GM21367 (cell line): Measurements from ENCODE around the gene TRAT1.

Experiments used
- ATAC-seq: cut with Tn5 transposase; IDR thresholded peaks from one replicate; pipeline ENCODE4 v1.9.1; 2021; ENCODE audit not compliant: unreplicated experiment

The TRAT1 gene

DNA sequence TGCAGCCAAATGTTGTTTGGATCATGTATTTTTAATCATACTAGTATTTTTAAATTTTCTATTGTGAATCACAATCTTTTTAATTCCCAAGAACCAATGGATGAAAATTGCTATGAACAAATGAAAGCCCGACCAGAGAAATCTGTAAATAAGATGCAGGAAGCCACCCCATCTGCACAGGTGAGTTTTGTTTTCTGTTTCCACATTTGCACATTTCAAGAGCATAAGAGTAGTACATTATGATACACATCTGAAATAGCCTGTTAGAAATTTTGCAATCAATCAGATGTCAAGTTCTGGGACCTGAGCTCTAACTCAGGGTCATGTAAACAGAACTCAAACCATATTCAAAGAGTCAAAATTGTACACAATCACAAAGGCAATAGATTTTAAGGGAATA, 26.5 kb downstream of the TRAT1 start:
- no peak for ATAC-seq

DNA sequence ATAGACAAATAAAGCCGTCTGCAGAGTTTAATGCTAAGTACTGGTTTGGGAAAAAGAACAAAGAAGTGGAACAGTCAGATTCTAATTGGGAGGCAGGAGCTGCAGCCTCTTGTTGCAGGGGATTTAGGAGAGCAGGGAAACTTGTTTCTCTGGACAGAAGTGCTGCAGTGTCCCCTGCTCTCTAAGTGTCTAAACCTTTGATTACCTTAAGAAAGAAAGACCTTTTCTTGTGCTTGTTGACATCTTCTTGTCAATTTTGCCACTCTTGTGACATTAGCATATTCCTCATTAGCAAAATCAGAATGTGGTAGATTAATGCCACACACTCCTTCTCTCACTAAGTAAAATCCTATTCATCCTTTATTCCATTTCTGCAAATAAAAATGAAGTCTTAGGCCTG, 38.8 kb downstream of the TRAT1 start:
- no peak for ATAC-seq

DNA sequence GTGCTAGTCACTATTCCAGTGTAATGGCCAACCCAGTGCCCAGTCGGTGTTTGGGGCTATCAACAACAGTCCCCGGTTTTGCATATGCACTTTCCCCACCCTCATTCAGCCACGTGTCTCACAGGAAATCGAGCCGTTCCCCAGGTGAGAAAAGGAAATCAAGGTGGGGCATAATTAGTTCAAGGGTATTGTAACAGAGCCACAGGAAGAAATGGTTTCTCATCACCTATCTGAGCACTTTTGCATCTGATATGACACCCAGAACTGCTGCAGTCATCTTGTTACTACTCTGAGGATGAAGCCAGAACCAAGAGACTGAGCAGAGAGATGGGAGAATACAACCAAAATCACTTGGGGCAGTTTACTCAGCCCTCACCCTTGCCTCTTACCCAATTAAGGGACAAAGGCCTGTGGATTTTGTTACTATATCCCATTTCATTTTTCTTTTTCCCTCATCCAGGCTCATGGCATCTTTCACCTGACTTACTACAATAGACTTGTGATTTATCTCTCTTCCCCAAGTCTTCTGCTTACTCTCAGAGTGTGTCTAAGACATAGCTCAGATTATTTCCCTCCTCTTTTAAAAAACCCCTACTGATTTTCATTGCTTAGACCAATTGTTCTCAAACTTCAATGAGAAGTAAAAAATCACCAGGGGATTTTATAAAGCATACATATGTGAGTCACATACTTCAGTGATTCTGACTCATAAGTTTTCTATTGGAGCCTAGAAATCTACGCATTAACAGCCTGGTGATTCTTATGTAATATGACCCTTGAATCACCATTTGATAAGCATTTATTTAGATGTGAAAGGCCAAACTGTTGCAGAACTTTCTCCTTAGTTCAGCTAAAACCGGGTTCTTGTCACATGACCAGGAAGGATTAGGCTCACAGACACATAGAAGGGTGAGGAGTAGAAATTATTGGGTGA, 40.5 kb downstream of the TRAT1 start:
- peak; percentile 53 for ATAC-seq

GRCh38 chr3:108863799-108864135, 41.2 kb downstream of the TRAT1 start:
- ATAC-seq: no peak

DNA sequence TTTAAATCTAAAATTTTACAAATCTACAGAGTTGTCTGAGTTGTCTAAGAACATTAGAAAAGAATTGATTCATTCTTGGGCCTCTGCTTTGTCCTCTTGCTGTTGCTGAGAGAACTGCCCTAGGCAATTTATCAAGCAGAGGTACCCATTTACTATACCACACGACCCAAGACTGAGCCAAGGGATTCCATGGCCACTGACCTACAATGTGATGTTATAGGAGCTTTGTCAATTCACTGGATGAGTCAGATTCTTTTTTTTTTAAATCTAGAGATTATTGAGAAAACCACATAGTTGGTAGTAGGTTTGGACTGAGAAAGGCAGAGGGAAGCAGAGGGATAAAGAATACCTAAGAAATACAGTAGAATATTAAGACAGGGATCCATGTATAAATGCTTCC, 55.3 kb downstream of the TRAT1 start:
- no peak for ATAC-seq

DNA sequence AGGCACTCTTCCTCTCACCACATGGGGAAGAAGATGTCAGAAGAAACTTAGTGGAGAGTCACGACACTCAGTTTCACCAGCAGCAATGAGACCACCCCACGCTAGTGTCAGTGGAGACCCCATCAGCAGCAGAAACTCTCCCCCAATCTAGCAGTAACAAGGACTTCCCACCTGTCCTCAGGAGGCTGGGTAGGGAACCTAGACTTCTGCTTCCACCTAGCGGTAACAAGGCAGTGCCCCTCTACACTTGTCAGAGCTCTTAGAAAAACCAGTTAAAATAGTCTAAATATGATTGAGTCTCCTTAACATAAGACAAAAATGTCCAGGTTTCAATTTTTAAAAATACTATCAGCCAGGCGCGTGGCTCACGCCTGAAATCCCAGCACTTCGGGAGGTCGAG, 57.3 kb downstream of the TRAT1 start:
- ATAC-seq: no peak

GRCh38 chr3:108882762-108883161, 60.2 kb downstream of the TRAT1 start:
- no peak for ATAC-seq

DNA sequence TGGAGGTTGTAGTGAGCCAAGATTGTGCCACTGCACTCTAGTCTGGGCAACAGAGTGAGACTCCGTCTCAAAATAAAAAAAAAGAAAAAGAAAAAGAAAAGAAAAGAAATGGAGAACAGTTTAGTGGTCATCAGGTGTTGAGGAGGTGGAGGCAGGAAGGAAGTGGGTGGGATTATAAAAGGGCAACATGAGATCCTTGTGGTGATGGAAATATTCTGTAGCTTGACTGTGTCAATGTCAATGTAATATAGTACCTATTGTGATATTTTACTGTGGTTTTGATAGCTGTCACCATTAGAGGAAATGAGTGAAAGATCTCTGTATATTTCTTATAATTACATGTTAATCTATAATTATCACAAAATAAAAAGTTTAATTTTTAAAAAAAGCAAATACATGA, 60.8 kb downstream of the TRAT1 start:
- ATAC-seq: no peak

- no peak for ATAC-seq
These were observed 64.5 kb downstream of the TRAT1 start for GRCh38 chr3:108887121-108887520.

DNA sequence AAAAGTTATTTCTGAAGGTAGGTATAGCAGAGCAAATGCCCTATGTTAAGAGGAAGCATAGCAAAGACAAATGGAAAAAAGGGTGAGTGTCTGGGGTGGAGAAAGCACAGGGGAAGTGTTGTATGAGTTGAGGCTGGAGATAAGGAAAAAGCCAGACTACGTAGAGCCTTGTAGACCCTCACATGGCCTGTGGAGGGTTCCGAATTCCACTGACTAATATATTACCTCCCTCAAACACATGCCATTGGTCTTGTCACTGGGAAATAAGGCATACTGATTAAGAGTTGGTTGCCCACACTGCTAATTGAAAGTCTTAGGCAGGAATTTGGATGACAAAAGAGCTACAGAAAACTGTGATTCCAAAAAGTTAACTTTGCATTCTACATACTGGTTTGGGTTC, 65.2 kb downstream of the TRAT1 start:
- ATAC-seq: no peak

DNA sequence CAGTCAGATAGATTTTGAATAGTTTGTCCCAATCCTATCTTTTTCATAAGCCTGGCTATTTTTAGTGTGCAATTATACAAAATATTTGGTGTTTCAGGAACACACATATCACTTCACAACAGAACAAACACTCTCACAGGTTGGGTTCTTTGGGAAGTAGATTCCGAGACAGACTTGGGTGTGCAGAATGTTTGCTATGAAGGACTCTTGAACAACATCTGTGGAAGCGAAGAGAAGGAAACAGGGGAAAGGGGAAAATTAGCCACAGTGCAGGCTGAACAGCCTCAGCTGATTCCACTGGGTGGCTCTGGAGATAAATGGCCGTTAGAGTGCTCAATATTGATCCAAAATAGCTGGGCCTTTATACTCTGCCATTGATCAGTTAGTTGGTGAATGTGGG, 69.2 kb downstream of the TRAT1 start:
- ATAC-seq: no peak

GRCh38 chr3:108894981-108895380, 72.4 kb downstream of the TRAT1 start:
- no peak for ATAC-seq

DNA sequence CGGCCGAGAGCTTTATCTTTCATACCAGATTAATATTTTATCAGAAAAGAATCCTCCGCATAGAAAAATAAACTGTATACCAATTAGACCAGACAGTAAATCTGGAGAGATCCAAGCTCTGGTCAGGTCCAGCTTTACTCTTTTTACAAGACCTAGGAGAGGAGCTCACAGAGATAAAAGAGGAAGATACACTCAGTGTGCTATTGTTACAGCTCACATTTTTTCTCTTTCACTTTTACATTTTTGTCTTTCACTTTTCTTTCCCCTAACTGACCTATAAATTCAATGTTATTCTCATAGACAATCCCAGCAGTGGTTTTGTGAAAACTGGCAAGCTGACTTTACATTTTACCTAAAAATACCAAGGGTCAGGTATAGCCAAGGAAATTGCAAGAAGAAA, 75.3 kb downstream of the TRAT1 start:
- peak; percentile 81 for ATAC-seq

GRCh38 chr3:108899530-108899929, 76.9 kb downstream of the TRAT1 start:
- no peak for ATAC-seq
